Endothelial cell of umbilical vein (primary cell): ENCODE results near the gene ADARB1. TPM values are rescaled to one million over a fixed set of nuclear protein-coding genes. Genes with fewer than 3 reads are reported as not detected.

Source experiments
- BruUV-seq: library from RNA; stranded (reverse); fragments of 400-500 nt; replicated peaks from 2 replicates; lab custom pipeline; 2021; lab: Mats Ljungman, UMichigan
- CTCF ChIA-PET: fragments of 300-600, 350-600 bp; sonication (Branson Sonifier 250); formaldehyde crosslinking; loops from one replicate; lab custom pipeline; 2021; ENCODE audit warnings: antibody characterized with exemption, inconsistent platforms; lab: Charles Lee
- POLR2A ChIA-PET: fragments of 300-600, 350-600 bp; sonication (Branson Sonifier 250); formaldehyde crosslinking; loops from one replicate; lab custom pipeline; 2021; ENCODE audit warnings: antibody characterized with exemption, inconsistent platforms; lab: Charles Lee
- DNase-seq: peaks from one replicate; pipeline ENCODE4 v3.0.0-alpha.2; 2011; ENCODE audit warnings: low read depth, low spot score
- FAIRE-seq: peaks from 2 replicates; lab custom pipeline; 2011; peaks lifted over from hg19 to GRCh38; lab: Jason Lieb, UNC
- H2AFZ ChIP-seq: 2 replicates; pipeline ENCODE4 v1.6.0; 2012; ENCODE audit warnings: low read depth, low read length, control low read depth, inconsistent platforms
- H3K27ac ChIP-seq: 2 replicates; pipeline ENCODE4 v1.5.1; 2011; ENCODE audit warnings: low read depth, mild to moderate bottlenecking, control low read depth, low read length, moderate library complexity; ENCODE audit not compliant: insufficient read depth
- H3K27me3 ChIP-seq, 2 experiments: 2 replicates each; pipeline versions ENCODE4 v1.6.0 to v1.6.1; 2011; ENCODE audit warnings: low read length in 2 of 2, mixed read lengths in 1 of 2; ENCODE audit not compliant: control insufficient read depth in 2 of 2, insufficient read depth in 2 of 2
- H3K36me3 ChIP-seq, 2 experiments: 2 replicates in 1 of 2; 3 replicates in 1 of 2; pipeline ENCODE4 v1.5.1; 2011; ENCODE audit warnings: low read length in 2 of 2, mild to moderate bottlenecking in 1 of 2, moderate library complexity in 1 of 2; ENCODE audit not compliant: control insufficient read depth in 2 of 2, insufficient read depth in 2 of 2; ENCODE audit errors: extremely low read depth in 1 of 2
- H3K4me1 ChIP-seq: 3 replicates; pipeline ENCODE4 v1.5.1; 2011; ENCODE audit warnings: mild to moderate bottlenecking, low read length; ENCODE audit not compliant: control insufficient read depth, insufficient read depth; ENCODE audit errors: extremely low read depth
- H3K4me2 ChIP-seq: 2 replicates; pipeline ENCODE4 v1.6.1; 2011; ENCODE audit warnings: low read length, control low read depth, mixed read lengths; ENCODE audit not compliant: insufficient read depth
- H3K4me3 ChIP-seq, 3 experiments: fragments of 200-600 bp in 1 of 3; sonication (generic), shearing (Covaris generic) in 1 of 3; replicated peaks in 1 of 3; 2 replicates each; pipeline ENCODE4 v1.5.1; 2011 to 2016; ENCODE audit warnings: control low read depth in 3 of 3, low read length in 3 of 3, mild to moderate bottlenecking in 2 of 3, inconsistent platforms in 1 of 3, low read depth in 1 of 3, moderate library complexity in 1 of 3; ENCODE audit not compliant: insufficient read depth in 1 of 3
- H3K79me2 ChIP-seq: 2 replicates; pipeline ENCODE4 v1.6.0; 2012; ENCODE audit warnings: low read length, inconsistent platforms; ENCODE audit not compliant: control insufficient read depth, insufficient read depth
- H3K9ac ChIP-seq: replicated peaks from 2 replicates; pipeline ENCODE3; 2011; ENCODE audit warnings: low read length, control low read depth; ENCODE audit not compliant: insufficient read depth; ENCODE audit errors: extremely low read depth
- H3K9me1 ChIP-seq: replicated peaks from 3 replicates; pipeline ENCODE4 v1.6.0; 2011; ENCODE audit warnings: mild to moderate bottlenecking, low read length; ENCODE audit not compliant: control insufficient read depth, insufficient read depth; ENCODE audit errors: extremely low read depth
- H3K9me3 ChIP-seq: replicated peaks from 2 replicates; pipeline ENCODE4 v1.5.1; 2012; ENCODE audit warnings: low read length, inconsistent platforms; ENCODE audit not compliant: control insufficient read depth, insufficient read depth
- H4K20me1 ChIP-seq: replicated peaks from 2 replicates; pipeline ENCODE3; 2011; ENCODE audit warnings: mild to moderate bottlenecking, low read length; ENCODE audit not compliant: control insufficient read depth, insufficient read depth; ENCODE audit errors: extremely low read depth
- EZH2 ChIP-seq: IDR thresholded peaks from 2 replicates; pipeline ENCODE4 v1.6.1; 2012; ENCODE audit warnings: borderline replicate concordance, low read depth, mild to moderate bottlenecking, moderate library complexity, low read length, inconsistent platforms; ENCODE audit not compliant: severe bottlenecking
- FOS ChIP-seq: IDR thresholded peaks from 2 replicates; pipeline ENCODE4 v1.6.1; 2011; ENCODE audit warnings: mild to moderate bottlenecking, low read length, moderate library complexity, borderline replicate concordance; ENCODE audit not compliant: insufficient read depth
- GATA2 ChIP-seq: IDR thresholded peaks from 2 replicates; pipeline ENCODE4 v1.7.0; 2011; ENCODE audit warnings: low read depth, mild to moderate bottlenecking, moderate library complexity, mixed read lengths, low read length; ENCODE audit not compliant: insufficient read length, insufficient read depth
- JUN ChIP-seq: IDR thresholded peaks from 2 replicates; pipeline ENCODE4 v1.6.1; 2011; ENCODE audit warnings: borderline replicate concordance, low read depth; ENCODE audit not compliant: insufficient read length, insufficient read depth
- MYC ChIP-seq: IDR thresholded peaks from one replicate; pipeline ENCODE4 v1.6.1; 2011; ENCODE audit warnings: mild to moderate bottlenecking, low read depth, low read length
- POLR2A ChIP-seq: IDR thresholded peaks from 2 replicates; pipeline ENCODE4 v1.6.1; 2012; ENCODE audit warnings: low read depth, mild to moderate bottlenecking, control low read depth, low read length
- POLR2AphosphoS5 ChIP-seq: IDR thresholded peaks from 2 replicates; pipeline ENCODE4 v1.6.1; 2012; ENCODE audit warnings: low read depth, mild to moderate bottlenecking, control low read depth, low read length, moderate library complexity; ENCODE audit not compliant: insufficient read depth
- dilution Hi-C: fragments of 300-500 bp; cut with MboI; formaldehyde crosslinking; loops from one replicate; pipeline ENCODE4 v1.15.0; 2019; ENCODE audit warnings: low sequenced_read_pairs; ENCODE audit not compliant: extremely low pct_ligation_motif_present
- intact Hi-C: fragments of 100-400 bp; cut with micrococcal nuclease; formaldehyde crosslinking; loops from one replicate; pipeline ENCODE4 v1.10.0; 2022
- polyA plus RNA-seq, 4 experiments: library from polyadenylated mRNA; depleted of rRNA in 3 of 4; stranded (reverse) in 3 of 4; unstranded in 1 of 4; fragments of >200 nt; gene quantifications; 2 replicates each; pipeline versions ENCODE4 v1.2.1 to v1.2.3, GENCODE V29; 2011 to 2012; ENCODE audit warnings: missing spikeins in 1 of 4
- total RNA-seq: library from RNA; stranded (reverse); gene quantifications from 2 replicates; pipeline ENCODE4 v1.2.3, GENCODE V29; 2021
- TF ChIP-seq, protein P1 (sequence below), 2 donors: IDR thresholded peaks; 1 replicate in 1 of 2; 2 replicates in 1 of 2; pipeline ENCODE4 v1.5.1; 2011; ENCODE audit warnings: low read length in 2 of 2, mild to moderate bottlenecking in 2 of 2, moderate library complexity in 2 of 2, control low read depth in 1 of 2, inconsistent platforms in 1 of 2, low read depth in 1 of 2; ENCODE audit not compliant: insufficient read depth in 1 of 2; ENCODE audit errors: extremely low read depth in 1 of 2
- TF ChIP-seq, protein P2 (sequence below): IDR thresholded peaks from 2 replicates; pipeline ENCODE4 v1.6.1; 2011; ENCODE audit not compliant: insufficient read depth, insufficient read length

ADARB1 gene
- total and polyA plus RNA-seq, 2 donors (not counting 3 experiments of a cell fraction or from before 2014, with no cell fraction given), result 32.5 to 54.3 TPM

GRCh38 chr21:45108034-45108790 is 33.8 kb downstream of the ADARB1 start:
- Histone ChIP-seq H3K27ac (no peak overlapping the region), H3K4me2 (no peak overlapping the region), H3K27me3 (no peaks in the 10 kb centered on the region), H3K79me2 (peaks cover 37% of the 10 kb centered on the region), H4K20me1 (no peaks in the 10 kb centered on the region), H3K9me3 (no peaks in the 10 kb centered on the region), H3K9me1 (no peaks in the 10 kb centered on the region), H3K36me3 (no peaks in the 10 kb centered on the region), H3K9ac (no peak overlapping the region), H2AFZ (no peak overlapping the region), H3K4me3 (no peak overlapping the region), H3K4me1 (peaks cover 40% of the 10 kb centered on the region)
- POLR2A ChIA-PET, result no interaction called here
- intact Hi-C loops, result no loop called here
- no peak for FAIRE-seq
- dilution Hi-C loops, result no loop called here
- BruUV-seq, result no TSS peak
- CTCF ChIA-PET, result interaction anchor here (14.1 kb wide), 1 partner anchor 21 kb away, joined by 269 read pairs; no protein-coding TSS in a partner anchor
- no peak for DNase-seq
- TF ChIP-seq FOS (no peak), EZH2 (no peak), MYC (no peak), POLR2AphosphoS5 (no peak), JUN (no peak), POLR2A (no peak), GATA2 (no peak)
- TF ChIP-seq, protein P1, sequence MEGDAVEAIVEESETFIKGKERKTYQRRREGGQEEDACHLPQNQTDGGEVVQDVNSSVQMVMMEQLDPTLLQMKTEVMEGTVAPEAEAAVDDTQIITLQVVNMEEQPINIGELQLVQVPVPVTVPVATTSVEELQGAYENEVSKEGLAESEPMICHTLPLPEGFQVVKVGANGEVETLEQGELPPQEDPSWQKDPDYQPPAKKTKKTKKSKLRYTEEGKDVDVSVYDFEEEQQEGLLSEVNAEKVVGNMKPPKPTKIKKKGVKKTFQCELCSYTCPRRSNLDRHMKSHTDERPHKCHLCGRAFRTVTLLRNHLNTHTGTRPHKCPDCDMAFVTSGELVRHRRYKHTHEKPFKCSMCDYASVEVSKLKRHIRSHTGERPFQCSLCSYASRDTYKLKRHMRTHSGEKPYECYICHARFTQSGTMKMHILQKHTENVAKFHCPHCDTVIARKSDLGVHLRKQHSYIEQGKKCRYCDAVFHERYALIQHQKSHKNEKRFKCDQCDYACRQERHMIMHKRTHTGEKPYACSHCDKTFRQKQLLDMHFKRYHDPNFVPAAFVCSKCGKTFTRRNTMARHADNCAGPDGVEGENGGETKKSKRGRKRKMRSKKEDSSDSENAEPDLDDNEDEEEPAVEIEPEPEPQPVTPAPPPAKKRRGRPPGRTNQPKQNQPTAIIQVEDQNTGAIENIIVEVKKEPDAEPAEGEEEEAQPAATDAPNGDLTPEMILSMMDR (IDR thresholded peaks at IDR 0.05; ENCODE audit: extremely low read depth in 1 of 2, insufficient read depth in 1 of 2, low read depth in 1 of 2, low read length in 2 of 2), result no peak
- TF ChIP-seq, protein P2, sequence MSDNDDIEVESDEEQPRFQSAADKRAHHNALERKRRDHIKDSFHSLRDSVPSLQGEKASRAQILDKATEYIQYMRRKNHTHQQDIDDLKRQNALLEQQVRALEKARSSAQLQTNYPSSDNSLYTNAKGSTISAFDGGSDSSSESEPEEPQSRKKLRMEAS, result no peak
